Ovary (tissue), 9 donors: ENCODE measurements around the gene ATF7. TPM values are rescaled to one million over a fixed set of nuclear protein-coding genes. Genes with fewer than 3 reads are reported as not detected.

Experiments
- DNase-seq, 5 donors: peaks; one replicate each; pipeline ENCODE4 v3.0.0-alpha.2; 2019 to 2020
- H3K27ac ChIP-seq, 2 donors: fragments of 200-600 bp; one replicate each; pipeline versions ENCODE4 v1.5.1 to v1.8.0; 2019 to 2022
- H3K27me3 ChIP-seq: fragments of 200-600 bp; one replicate; pipeline ENCODE4 v1.8.0; 2022
- H3K36me3 ChIP-seq: fragments of 200-600 bp; sonication (generic); one replicate; pipeline ENCODE4 v1.5.1; 2019
- H3K4me1 ChIP-seq: one replicate; pipeline ENCODE4 v1.8.1; 2013; ENCODE audit warnings: mild to moderate bottlenecking, moderate library complexity; ENCODE audit not compliant: insufficient read depth
- H3K4me3 ChIP-seq: fragments of 200-600 bp; sonication (generic); one replicate; pipeline ENCODE4 v1.5.1; 2017
- H3K9me3 ChIP-seq, 2 donors: fragments of 200-600 bp in 1 of 2; sonication (generic) in 1 of 2; one replicate each; pipeline versions ENCODE4 v1.5.1 to v1.8.1; 2013 to 2019; ENCODE audit warnings: mild to moderate bottlenecking in 1 of 2, moderate library complexity in 1 of 2
- CTCF ChIP-seq, 3 donors: fragments of 450-650 bp in 2 of 3; fragments of 200-600 bp in 1 of 3; IDR thresholded peaks; one replicate each; pipeline versions ENCODE4 v1.5.1 to v1.8.0; 2016 to 2022; ENCODE audit warnings: antibody characterized with exemption in 3 of 3, mild to moderate bottlenecking in 1 of 3
- EP300 ChIP-seq: sonication (generic); formaldehyde crosslinking; IDR thresholded peaks from one replicate; pipeline ENCODE4 v1.6.1; 2017; ENCODE audit warnings: antibody characterized with exemption
- POLR2A ChIP-seq: fragments of 450-650 bp; IDR thresholded peaks from one replicate; pipeline ENCODE4 v1.6.1; 2017; ENCODE audit warnings: antibody characterized with exemption, mild to moderate bottlenecking, moderate library complexity
- WGBS, 3 donors: extraction: QIAGEN DNeasy Blood & Tissue Kit in 1 of 3; methylation state at CpG; one replicate each; pipeline versions ENCODE4 v1.1.5 to v1.1.7; 2013 to 2017; 5-methylcytosine and 5-hydroxymethylcytosine counted together
- intact Hi-C, 4 donors: fragments of 100-400 bp; cut with DNase I; formaldehyde crosslinking; loops; one replicate each; pipeline versions ENCODE4 v1.11.0 to v1.15.1; 2022 to 2023
- polyA plus RNA-seq, 2 donors: library from polyadenylated mRNA; stranded (reverse); fragments of 200-250 nt in 1 of 2; fragments of 350-450 nt in 1 of 2; fragmentation: Illumina TruSeq in 1 of 2; extraction: RNeasy Lipid Tissue Mini Kit (QIAGEN cat#74804) in 1 of 2; gene quantifications; one replicate each; pipeline ENCODE4 v1.2.3, GENCODE V29; 2013 to 2014
- total RNA-seq, 7 donors: library from RNA; depleted of rRNA in 2 of 7; stranded (reverse); fragments of >200 nt in 2 of 7; fragmentation: NEBNext Ultra II Directional in 3 of 7; extraction: Animal tissue kit (Norgen Biotek cat#: 25700) in 3 of 7; gene quantifications; one replicate each; pipeline versions ENCODE4 v1.1.0 to v1.2.4, GENCODE V29; 2016 to 2023
- donor health status: DM: no; HTN: no; CAD: no; lungs with moderate emphysema.
- donor health status: DM: no; HTN: no; CAD: no.
- donor health status: Bipolar disorder and iron deficiency.
- donor health status: DM: yes; HTN: yes; CAD: no.
- donor health status: DM: no; HTN: no; CAD: no.
- donor health status: DM: yes; HTN: yes; CAD: no.

ATF7 gene
- total and polyA plus RNA-seq, 9 donors = 19.8 to 68.5 (median 41.3) TPM

- Histone ChIP-seq H3K4me1 (peaks cover 25% of the 10 kb centered on the region), H3K9me3 (no peaks in the 10 kb centered on the region), H3K27me3 (no peaks in the 10 kb centered on the region), H3K27ac (peak overlapping the region; percentile 85 to 99), H3K4me3 (peak overlapping the region; percentile 42), H3K36me3 (no peaks in the 10 kb centered on the region)
- peak; percentile 75 to 92 (median 79) for DNase-seq
- intact Hi-C loops = loop anchor here (2.0 to 10.0 kb wide), 5 partner anchors 47 to 283 kb away; partner anchors contain the start of genes AAAS (in 4 of the 4), PCBP2 (in 2 of the 4) and PRR13 (in 1 of the 4)
- TF ChIP-seq EP300 (peak; percentile 15), CTCF (IDR thresholded peaks at IDR 0.05) (peak in 1 of 3 donors; percentile 32), POLR2A (peak; percentile 100)
- 0 to 2% (median 1%) methylated on average over 17 of the region's 17 CpGs for whole genome bisulfite sequencing, 3 donors
These were observed 125.9 kb downstream of the ATF7 start for GRCh38 chr12:53500142-53500775.

- no peaks in the 10 kb centered on the region for H3K27me3 ChIP-seq
- no peaks in the 10 kb centered on the region for H3K9me3 ChIP-seq
- H3K27ac ChIP-seq = peak within 1 kb of the TSS; percentile 85 to 99
- DNase-seq = peak; percentile 79 to 84 (median 81)
- WGBS, 3 donors = 0 to 1% (median 1%) methylated on average over 41 to 51 of the region's 51 CpGs
- H3K4me1 ChIP-seq = peaks cover 25% of the 10 kb centered on the region
- intact Hi-C loops = loop anchor here (2.0 to 10.0 kb wide), 5 partner anchors 47 to 282 kb away; partner anchors contain the start of genes AAAS (in 4 of the 4), PCBP2 (in 2 of the 4) and PRR13 (in 1 of the 4)
- H3K36me3 ChIP-seq = no peaks in the 10 kb centered on the region
- TF ChIP-seq CTCF (IDR thresholded peaks at IDR 0.05) (no peak), POLR2A (no peak), EP300 (no peak)
- H3K4me3 ChIP-seq = peak within 1 kb of the TSS; percentile 42
These were observed 126.7 kb downstream of the ATF7 start, which contains the start of gene MAP3K12 for GRCh38 chr12:53499266-53500141. Gene MAP3K12 (minus strand): TSS chr12:53499458. CDS start chr12:53487391, 12,067 bp downstream.

- no peak for DNase-seq
- TF ChIP-seq CTCF (IDR thresholded peaks at IDR 0.05) = no peak
- no peak for TF ChIP-seq POLR2A
- no peak for TF ChIP-seq EP300
- WGBS, 3 donors = 54 to 62% (median 56%) methylated on average over 2 of the region's 2 CpGs
- intact Hi-C loops = no loop called here
- H3K27me3 ChIP-seq = no peaks in the 10 kb centered on the region
- no peak overlapping the region for H3K27ac ChIP-seq
- H3K4me3 ChIP-seq = peak overlapping the region; percentile 42
- H3K4me1 ChIP-seq = peaks cover 25% of the 10 kb centered on the region
- H3K9me3 ChIP-seq = no peaks in the 10 kb centered on the region
- no peaks in the 10 kb centered on the region for H3K36me3 ChIP-seq
These were observed 127.9 kb downstream of the ATF7 start for GRCh38 chr12:53498235-53498630.

- 90 to 97% (median 91%) methylated on average over 3 of the region's 3 CpGs for WGBS, 3 donors
- no peak for DNase-seq
- Histone ChIP-seq H3K36me3 (no peaks in the 10 kb centered on the region), H3K27me3 (no peaks in the 10 kb centered on the region), H3K4me1 (peaks cover 18% of the 10 kb centered on the region), H3K27ac (no peak overlapping the region), H3K4me3 (no peak overlapping the region), H3K9me3 (no peaks in the 10 kb centered on the region)
- TF ChIP-seq CTCF (IDR thresholded peaks at IDR 0.05) (no peak), EP300 (no peak), POLR2A (no peak)
- intact Hi-C loops = no loop called here
These were observed 128.7 kb downstream of the ATF7 start for GRCh38 chr12:53497461-53497860.
